Prostate gland (tissue), 2 donors: ENCODE data around the gene ARID2. TPM values are rescaled to one million over a fixed set of nuclear protein-coding genes. Genes with fewer than 3 reads are reported as not detected.

ENCODE experiments used
- DNase-seq: peaks from one replicate; pipeline ENCODE4 v3.0.0-alpha.2; 2019; ENCODE audit warnings: low spot score
- H3K27ac ChIP-seq, 2 donors: fragments of 200-600 bp; sonication (generic); 2 replicates each; pipeline ENCODE4 v1.5.1; 2017 to 2019
- H3K27me3 ChIP-seq: fragments of 200-600 bp; sonication (generic); replicated peaks from 2 replicates; pipeline ENCODE4 v1.5.1; 2019; ENCODE audit not compliant: insufficient read depth
- H3K36me3 ChIP-seq, 2 donors: fragments of 200-600 bp; sonication (generic); 1 replicate in 1 of 2; 2 replicates in 1 of 2; pipeline versions ENCODE4 v1.5.1 to v1.8.1; 2017 to 2019
- H3K4me1 ChIP-seq: fragments of 200-600 bp; sonication (generic); replicated peaks from 2 replicates; pipeline ENCODE4 v1.5.1; 2019
- H3K4me3 ChIP-seq, 2 donors: fragments of 200-600 bp; sonication (generic); 2 replicates each; pipeline ENCODE4 v1.5.1; 2017 to 2019
- H3K9me3 ChIP-seq: fragments of 200-600 bp; sonication (generic); 2 replicates; pipeline ENCODE4 v1.5.1; 2017
- POLR2A ChIP-seq: fragments of 450-650 bp; IDR thresholded peaks from one replicate; pipeline ENCODE4 v1.6.1; 2016; ENCODE audit warnings: antibody characterized with exemption, mild to moderate bottlenecking
- POLR2AphosphoS5 ChIP-seq: sonication (generic); formaldehyde crosslinking; IDR thresholded peaks from one replicate; pipeline ENCODE4 v1.6.1; 2017; ENCODE audit warnings: antibody characterized with exemption
- WGBS: methylation state at CpG from one replicate; pipeline ENCODE4 v1.1.5; 2018; 5-methylcytosine and 5-hydroxymethylcytosine counted together
- intact Hi-C: fragments of 100-400 bp; cut with DNase I; formaldehyde crosslinking; loops from one replicate; pipeline ENCODE4 v1.14.2; 2022
- total RNA-seq, 2 donors: library from RNA; depleted of rRNA; stranded (reverse); fragments of >200 nt; gene quantifications; one replicate each; pipeline ENCODE4 v1.1.0, GENCODE V29; 2016
- TF ChIP-seq, protein P1 (sequence below), 4 experiments: fragments of 200-600 bp in 2 of 4; fragments of 450-650 bp in 2 of 4; sonication (generic) in 2 of 4; IDR thresholded peaks; 1 replicate in 3 of 4; 2 replicates in 1 of 4; pipeline ENCODE4 v1.5.1; 2016 to 2019; ENCODE audit warnings: antibody characterized with exemption in 4 of 4, mild to moderate bottlenecking in 2 of 4, moderate library complexity in 2 of 4

The ARID2 gene, protein sequence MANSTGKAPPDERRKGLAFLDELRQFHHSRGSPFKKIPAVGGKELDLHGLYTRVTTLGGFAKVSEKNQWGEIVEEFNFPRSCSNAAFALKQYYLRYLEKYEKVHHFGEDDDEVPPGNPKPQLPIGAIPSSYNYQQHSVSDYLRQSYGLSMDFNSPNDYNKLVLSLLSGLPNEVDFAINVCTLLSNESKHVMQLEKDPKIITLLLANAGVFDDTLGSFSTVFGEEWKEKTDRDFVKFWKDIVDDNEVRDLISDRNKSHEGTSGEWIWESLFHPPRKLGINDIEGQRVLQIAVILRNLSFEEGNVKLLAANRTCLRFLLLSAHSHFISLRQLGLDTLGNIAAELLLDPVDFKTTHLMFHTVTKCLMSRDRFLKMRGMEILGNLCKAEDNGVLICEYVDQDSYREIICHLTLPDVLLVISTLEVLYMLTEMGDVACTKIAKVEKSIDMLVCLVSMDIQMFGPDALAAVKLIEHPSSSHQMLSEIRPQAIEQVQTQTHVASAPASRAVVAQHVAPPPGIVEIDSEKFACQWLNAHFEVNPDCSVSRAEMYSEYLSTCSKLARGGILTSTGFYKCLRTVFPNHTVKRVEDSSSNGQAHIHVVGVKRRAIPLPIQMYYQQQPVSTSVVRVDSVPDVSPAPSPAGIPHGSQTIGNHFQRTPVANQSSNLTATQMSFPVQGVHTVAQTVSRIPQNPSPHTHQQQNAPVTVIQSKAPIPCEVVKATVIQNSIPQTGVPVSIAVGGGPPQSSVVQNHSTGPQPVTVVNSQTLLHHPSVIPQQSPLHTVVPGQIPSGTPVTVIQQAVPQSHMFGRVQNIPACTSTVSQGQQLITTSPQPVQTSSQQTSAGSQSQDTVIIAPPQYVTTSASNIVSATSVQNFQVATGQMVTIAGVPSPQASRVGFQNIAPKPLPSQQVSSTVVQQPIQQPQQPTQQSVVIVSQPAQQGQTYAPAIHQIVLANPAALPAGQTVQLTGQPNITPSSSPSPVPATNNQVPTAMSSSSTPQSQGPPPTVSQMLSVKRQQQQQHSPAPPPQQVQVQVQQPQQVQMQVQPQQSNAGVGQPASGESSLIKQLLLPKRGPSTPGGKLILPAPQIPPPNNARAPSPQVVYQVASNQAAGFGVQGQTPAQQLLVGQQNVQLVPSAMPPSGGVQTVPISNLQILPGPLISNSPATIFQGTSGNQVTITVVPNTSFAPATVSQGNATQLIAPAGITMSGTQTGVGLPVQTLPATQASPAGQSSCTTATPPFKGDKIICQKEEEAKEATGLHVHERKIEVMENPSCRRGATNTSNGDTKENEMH (N-terminal part only)
- 10 to 100 TPM; 29.5 to 47.3 TPM for total RNA-seq

DNA sequence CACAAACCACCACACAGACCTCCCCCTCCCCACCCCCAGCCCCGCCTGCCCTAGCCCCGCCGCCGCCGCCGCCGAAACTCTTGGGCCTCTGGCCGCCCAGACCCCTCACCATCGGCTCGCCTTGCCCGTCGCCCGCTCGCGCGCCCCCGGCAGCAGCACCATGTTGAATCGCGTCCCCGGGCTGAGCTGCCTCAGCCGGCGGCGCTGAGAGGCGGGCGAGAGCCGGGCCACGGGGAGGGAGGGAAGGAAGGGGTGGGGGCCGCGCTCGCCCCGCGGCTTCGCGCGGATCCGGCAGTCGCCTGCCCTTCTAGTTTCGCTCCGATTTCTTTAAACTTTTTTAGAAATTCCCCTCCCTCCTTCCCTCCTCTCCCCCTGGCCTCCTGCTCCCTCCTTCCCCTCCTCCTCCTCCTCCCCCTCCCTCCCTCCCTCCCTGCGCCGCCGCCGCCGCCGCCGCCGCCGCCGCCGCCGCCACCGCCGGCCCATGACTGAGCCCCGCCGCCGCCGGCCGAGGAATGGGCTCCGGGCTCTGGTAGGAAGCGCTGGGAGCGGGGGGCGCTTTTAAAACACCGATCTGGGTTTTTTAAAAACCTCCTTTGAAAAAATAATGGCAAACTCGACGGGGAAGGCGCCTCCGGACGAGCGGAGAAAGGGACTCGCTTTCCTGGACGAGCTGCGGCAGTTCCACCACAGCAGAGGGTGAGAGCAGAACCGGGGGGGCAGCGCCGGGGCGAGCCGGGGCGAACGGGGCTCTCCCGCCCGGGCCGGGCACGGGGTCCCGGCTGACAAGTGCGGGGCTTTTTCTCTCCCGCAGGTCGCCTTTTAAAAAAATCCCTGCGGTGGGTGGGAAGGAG, at the start of gene ARID2:
Gene ARID2, plus strand, starts transcription at position 474 of the 851 bp plus-strand sequence. Its CDS starts 131 bp downstream, at position 605.
- under 1% methylated on average over 75 of the region's 88 CpGs for WGBS
- peak within 1 kb of the TSS; percentile 80 to 87 for H3K4me3 ChIP-seq
- intact Hi-C loops: loop anchor here (5.0 kb wide), 2 partner anchors 317 to 643 kb away; partner anchors contain the start of gene SLC38A2
- DNase-seq: peak; percentile 60
- no peaks in the 10 kb centered on the region for H3K4me1 ChIP-seq
- no peaks in the 10 kb centered on the region for H3K36me3 ChIP-seq
- TF ChIP-seq POLR2AphosphoS5: peak; percentile 25
- TF ChIP-seq, protein P1, sequence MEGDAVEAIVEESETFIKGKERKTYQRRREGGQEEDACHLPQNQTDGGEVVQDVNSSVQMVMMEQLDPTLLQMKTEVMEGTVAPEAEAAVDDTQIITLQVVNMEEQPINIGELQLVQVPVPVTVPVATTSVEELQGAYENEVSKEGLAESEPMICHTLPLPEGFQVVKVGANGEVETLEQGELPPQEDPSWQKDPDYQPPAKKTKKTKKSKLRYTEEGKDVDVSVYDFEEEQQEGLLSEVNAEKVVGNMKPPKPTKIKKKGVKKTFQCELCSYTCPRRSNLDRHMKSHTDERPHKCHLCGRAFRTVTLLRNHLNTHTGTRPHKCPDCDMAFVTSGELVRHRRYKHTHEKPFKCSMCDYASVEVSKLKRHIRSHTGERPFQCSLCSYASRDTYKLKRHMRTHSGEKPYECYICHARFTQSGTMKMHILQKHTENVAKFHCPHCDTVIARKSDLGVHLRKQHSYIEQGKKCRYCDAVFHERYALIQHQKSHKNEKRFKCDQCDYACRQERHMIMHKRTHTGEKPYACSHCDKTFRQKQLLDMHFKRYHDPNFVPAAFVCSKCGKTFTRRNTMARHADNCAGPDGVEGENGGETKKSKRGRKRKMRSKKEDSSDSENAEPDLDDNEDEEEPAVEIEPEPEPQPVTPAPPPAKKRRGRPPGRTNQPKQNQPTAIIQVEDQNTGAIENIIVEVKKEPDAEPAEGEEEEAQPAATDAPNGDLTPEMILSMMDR (IDR thresholded peaks at IDR 0.05): no peak
- H3K9me3 ChIP-seq: no peaks in the 10 kb centered on the region
- H3K27ac ChIP-seq: peak within 1 kb of the TSS; percentile 99 to 100
- no peaks in the 10 kb centered on the region for H3K27me3 ChIP-seq

DNA sequence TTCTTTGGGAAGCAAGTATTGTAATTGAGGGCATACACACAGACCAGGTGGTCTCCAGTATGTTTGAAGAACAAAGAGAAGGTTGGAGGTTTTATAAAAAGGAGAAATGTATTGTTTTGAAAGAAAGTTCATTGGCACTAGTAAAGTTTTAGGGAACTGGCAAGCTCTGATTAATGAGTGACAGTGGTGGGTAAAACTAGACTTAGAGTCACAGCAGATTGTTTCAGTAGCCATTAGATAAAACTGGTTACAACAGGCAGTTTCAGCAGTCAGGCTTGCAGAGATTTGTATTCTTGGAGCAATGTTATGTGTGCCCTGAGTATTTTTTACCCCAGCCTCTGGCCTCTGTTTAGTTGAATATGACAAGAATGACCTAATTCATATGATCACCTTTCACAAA, 49.1 kb upstream of the ARID2 start:
- Histone ChIP-seq H3K27me3 (no peaks in the 10 kb centered on the region), H3K27ac (no peak overlapping the region), H3K36me3 (no peaks in the 10 kb centered on the region), H3K4me1 (no peaks in the 10 kb centered on the region), H3K9me3 (no peaks in the 10 kb centered on the region), H3K4me3 (no peak overlapping the region)
- TF ChIP-seq, protein P1 (IDR thresholded peaks at IDR 0.05): no peak
- TF ChIP-seq POLR2A (no peak), POLR2AphosphoS5 (no peak)
- DNase-seq: no peak
- intact Hi-C loops: no loop called here

DNA sequence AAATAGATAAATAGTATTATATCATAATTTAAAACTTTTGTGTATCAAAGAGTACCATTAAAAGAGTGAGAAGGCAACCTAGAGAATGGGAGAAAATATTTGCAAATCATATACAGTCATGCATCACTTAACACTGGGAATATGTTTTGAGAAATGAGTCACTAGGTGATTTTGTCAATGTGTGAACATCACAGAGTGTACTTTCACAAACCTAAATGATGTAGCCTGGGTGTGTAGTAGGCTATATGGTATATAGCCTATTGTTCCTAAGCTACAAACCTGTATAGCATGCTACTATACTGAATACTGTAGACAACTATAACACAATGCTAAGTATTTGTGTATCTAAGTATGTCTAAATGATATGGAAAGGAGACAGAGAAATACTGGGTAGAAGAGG, 48.0 kb upstream of the ARID2 start:
- no peaks in the 10 kb centered on the region for H3K36me3 ChIP-seq
- H3K27me3 ChIP-seq: no peaks in the 10 kb centered on the region
- no peak for TF ChIP-seq POLR2AphosphoS5
- TF ChIP-seq POLR2A: no peak
- TF ChIP-seq, protein P1 (IDR thresholded peaks at IDR 0.05): no peak
- H3K27ac ChIP-seq: no peak overlapping the region
- H3K9me3 ChIP-seq: no peaks in the 10 kb centered on the region
- intact Hi-C loops: no loop called here
- no peaks in the 10 kb centered on the region for H3K4me1 ChIP-seq
- no peak overlapping the region for H3K4me3 ChIP-seq
- DNase-seq: no peak

DNA sequence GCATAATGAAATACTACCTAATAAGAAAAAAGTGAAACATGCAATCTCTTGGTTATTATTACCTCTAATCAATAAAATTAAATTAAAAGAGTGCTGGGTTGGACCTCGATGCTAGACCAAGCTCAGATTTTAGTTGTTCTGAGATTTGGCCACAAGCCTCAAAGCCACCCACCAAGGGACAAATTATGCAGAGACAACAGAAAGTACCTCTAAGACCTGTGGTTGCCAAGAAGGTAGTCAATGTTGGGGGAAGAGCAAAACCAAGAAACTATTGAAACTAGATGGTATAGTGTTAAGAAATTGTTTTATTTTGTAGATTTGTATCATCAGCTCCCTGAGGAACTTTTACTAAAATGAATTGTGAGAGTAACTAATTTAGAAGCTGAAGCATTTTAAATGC, 43.8 kb upstream of the ARID2 start:
- no peak for DNase-seq
- WGBS: 83% methylated on average over 1 of the region's 1 CpG
- Histone ChIP-seq H3K4me1 (no peaks in the 10 kb centered on the region), H3K9me3 (no peaks in the 10 kb centered on the region), H3K27ac (no peak overlapping the region), H3K27me3 (no peaks in the 10 kb centered on the region), H3K36me3 (no peaks in the 10 kb centered on the region), H3K4me3 (no peak overlapping the region)
- TF ChIP-seq POLR2A (no peak), POLR2AphosphoS5 (no peak)
- TF ChIP-seq, protein P1 (IDR thresholded peaks at IDR 0.05): no peak
- intact Hi-C loops: no loop called here
